Type B pancreatic cell (in vitro differentiated cells): ENCODE results near the gene MAGED4B. TPM values are rescaled to one million over a fixed set of nuclear protein-coding genes. Genes with fewer than 3 reads are reported as not detected.
"Not testable (repeated sequence)": the region's sequence is repeated elsewhere in the genome, so short reads cannot be mapped to it uniquely, and the experiment has no call there.

Experiments used
- DNase-seq: peaks from one replicate; pipeline ENCODE4 v3.0.0; 2021; ENCODE audit warnings: mixed read lengths; ENCODE audit not compliant: unreplicated experiment; ENCODE audit errors: extremely low spot score
- H3K27ac Mint-ChIP-seq: 2 replicates; pipeline ENCODE4 v1.8.0; 2021; ENCODE audit warnings: mild to moderate bottlenecking, mixed read lengths
- H3K27me3 Mint-ChIP-seq: 2 replicates; pipeline ENCODE4 v1.8.0; 2021; ENCODE audit warnings: mixed read lengths
- H3K36me3 Mint-ChIP-seq: 2 replicates; pipeline ENCODE4 v1.8.0; 2021; ENCODE audit warnings: mixed read lengths
- H3K4me1 Mint-ChIP-seq: one replicate; pipeline ENCODE4 v1.8.0; 2021; ENCODE audit warnings: mixed read lengths; ENCODE audit not compliant: unreplicated experiment
- H3K4me3 Mint-ChIP-seq: 2 replicates; pipeline ENCODE4 v1.8.0; 2021; ENCODE audit warnings: mild to moderate bottlenecking, mixed read lengths
- H3K9me3 Mint-ChIP-seq: 2 replicates; pipeline ENCODE4 v1.8.0; 2021; ENCODE audit warnings: mixed read lengths
- long read RNA-seq: library from polyadenylated mRNA; unstranded; transcript quantifications from one replicate; pipeline ENCODE4 v2.0.0, GENCODE V29; 2020
- total RNA-seq: library from RNA; stranded (reverse); gene quantifications from 2 replicates; pipeline ENCODE4 v1.2.1, GENCODE V29; 2021; ENCODE audit warnings: low replicate concordance
- TF ChIP-seq, protein P1 (sequence below): fragments of 200-600 bp; sonication (generic); conservative IDR thresholded peaks from 2 replicates; pipeline ENCODE4 v1.5.0; 2021; ENCODE audit warnings: antibody characterized with exemption, mild to moderate bottlenecking

The MAGED4B gene
- total RNA-seq = 82.9 and 111 TPM in 2 replicates
- long read RNA-seq, transcript MAGED4B-201 (13 exons, 2,578 nt) = major isoform, 8 of 20 reads
- long read RNA-seq, partial matches to known transcripts = 3 of 20 reads
- long read RNA-seq, other reads (novel, unspliced or antisense) = 6 of 20 reads

DNA sequence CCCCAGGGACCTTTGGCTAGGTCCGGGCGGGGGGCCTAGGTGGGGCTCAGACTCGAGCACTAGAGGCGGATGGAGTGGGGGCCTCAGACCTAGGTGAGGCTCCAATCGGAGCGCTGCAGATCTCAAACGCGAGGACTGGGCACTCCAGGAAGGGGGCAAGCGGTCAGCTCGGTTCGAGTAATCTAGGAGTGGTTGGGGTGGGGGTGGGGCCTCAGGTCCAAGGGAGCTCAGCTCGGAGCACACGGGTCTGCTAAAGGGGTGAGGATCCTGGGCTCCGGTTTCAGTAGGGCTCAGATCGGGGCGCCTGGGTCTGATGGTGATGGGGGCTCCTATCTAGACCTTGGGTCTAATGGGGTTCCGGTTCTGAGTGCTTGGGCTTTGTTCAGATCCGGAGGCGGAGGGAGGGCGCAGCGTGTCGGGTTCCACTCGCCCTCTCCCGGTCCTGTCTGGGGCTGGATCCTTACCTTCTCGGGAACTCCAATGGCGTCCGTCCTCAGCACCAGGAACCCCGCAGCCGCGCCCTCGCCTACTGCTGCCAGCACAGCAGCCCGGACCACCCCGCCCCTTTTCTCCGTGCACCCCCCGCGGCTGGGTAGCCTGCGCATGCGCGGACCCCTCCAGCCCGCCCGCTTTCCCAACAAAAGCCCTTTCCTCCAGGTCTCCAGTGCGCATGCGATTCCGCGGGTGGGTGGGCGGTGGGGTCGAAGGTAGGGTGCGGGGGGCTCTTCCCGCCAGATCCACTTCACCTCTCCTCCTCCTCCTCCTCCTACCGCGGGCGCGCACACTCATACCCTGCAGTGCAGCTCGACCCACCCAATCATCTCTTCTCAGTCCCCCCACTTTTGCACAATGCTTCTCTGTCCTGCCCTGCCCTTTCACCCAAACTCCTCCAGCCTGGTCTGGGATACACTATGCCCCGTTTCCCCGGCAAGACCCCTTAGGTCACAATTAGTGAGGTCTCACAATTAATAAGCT lies at the start of gene MAGED4B:
Gene MAGED4B, minus strand, starts transcription at position 518 of the 975 bp plus-strand sequence. CDS start 1,011 bp downstream, outside the sequence.
- not testable (repeated sequence) for H3K9me3 Mint-ChIP-seq, H3K27ac Mint-ChIP-seq, H3K4me1 Mint-ChIP-seq, H3K4me3 Mint-ChIP-seq, H3K27me3 Mint-ChIP-seq, H3K36me3 Mint-ChIP-seq, DNase-seq

DNA sequence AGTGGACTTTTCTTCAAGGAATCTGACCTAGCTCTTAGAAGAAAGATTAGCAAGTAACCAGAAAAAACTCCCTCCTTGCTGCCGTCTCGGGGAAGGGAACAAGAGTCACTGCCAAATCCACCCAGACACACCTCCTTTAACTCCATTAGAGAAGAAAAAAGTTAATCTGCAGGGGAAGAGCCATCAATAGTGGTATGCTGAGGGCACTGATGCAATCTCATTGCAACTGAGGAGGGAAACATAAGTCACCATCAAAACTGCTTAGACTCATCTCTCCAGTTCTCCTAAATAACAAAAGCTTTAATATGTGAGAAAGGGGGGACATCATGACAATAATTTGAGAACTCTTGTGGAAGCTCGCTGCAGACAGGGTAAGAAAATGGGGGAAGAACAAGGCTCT lies 49.3 kb upstream of the MAGED4B start:
- H3K27ac Mint-ChIP-seq = no peak overlapping the region
- no peaks in the 10 kb centered on the region for H3K36me3 Mint-ChIP-seq

GRCh38 chrX:52082578-52082977 lies 13.6 kb upstream of the MAGED4B start:
- H3K4me3 Mint-ChIP-seq = no peak overlapping the region
- H3K9me3 Mint-ChIP-seq = no peaks in the 10 kb centered on the region
- H3K27ac Mint-ChIP-seq = no peak overlapping the region
- TF ChIP-seq, protein P1, sequence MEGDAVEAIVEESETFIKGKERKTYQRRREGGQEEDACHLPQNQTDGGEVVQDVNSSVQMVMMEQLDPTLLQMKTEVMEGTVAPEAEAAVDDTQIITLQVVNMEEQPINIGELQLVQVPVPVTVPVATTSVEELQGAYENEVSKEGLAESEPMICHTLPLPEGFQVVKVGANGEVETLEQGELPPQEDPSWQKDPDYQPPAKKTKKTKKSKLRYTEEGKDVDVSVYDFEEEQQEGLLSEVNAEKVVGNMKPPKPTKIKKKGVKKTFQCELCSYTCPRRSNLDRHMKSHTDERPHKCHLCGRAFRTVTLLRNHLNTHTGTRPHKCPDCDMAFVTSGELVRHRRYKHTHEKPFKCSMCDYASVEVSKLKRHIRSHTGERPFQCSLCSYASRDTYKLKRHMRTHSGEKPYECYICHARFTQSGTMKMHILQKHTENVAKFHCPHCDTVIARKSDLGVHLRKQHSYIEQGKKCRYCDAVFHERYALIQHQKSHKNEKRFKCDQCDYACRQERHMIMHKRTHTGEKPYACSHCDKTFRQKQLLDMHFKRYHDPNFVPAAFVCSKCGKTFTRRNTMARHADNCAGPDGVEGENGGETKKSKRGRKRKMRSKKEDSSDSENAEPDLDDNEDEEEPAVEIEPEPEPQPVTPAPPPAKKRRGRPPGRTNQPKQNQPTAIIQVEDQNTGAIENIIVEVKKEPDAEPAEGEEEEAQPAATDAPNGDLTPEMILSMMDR = no peak
- no peaks in the 10 kb centered on the region for H3K36me3 Mint-ChIP-seq
- no peak for DNase-seq
- H3K4me1 Mint-ChIP-seq = no peaks in the 10 kb centered on the region
- peaks cover 7% of the 10 kb centered on the region for H3K27me3 Mint-ChIP-seq

More for the DNA sequence above, 49.3 kb upstream of the MAGED4B start:
- TF ChIP-seq, protein P1 = no peak
- no peak overlapping the region for H3K4me3 Mint-ChIP-seq
- no peaks in the 10 kb centered on the region for H3K9me3 Mint-ChIP-seq
- no peak for DNase-seq
- no peaks in the 10 kb centered on the region for H3K4me1 Mint-ChIP-seq
- H3K27me3 Mint-ChIP-seq = no peaks in the 10 kb centered on the region

- no peaks in the 10 kb centered on the region for H3K36me3 Mint-ChIP-seq
- H3K27ac Mint-ChIP-seq = no peak overlapping the region
- no peak overlapping the region for H3K4me3 Mint-ChIP-seq
- H3K27me3 Mint-ChIP-seq = peaks cover 7% of the 10 kb centered on the region
- TF ChIP-seq, protein P1 = no peak
- H3K9me3 Mint-ChIP-seq = no peaks in the 10 kb centered on the region
- no peak for DNase-seq
- H3K4me1 Mint-ChIP-seq = no peaks in the 10 kb centered on the region
These were observed 9.1 kb upstream of the MAGED4B start for GRCh38 chrX:52078131-52078530.

DNA sequence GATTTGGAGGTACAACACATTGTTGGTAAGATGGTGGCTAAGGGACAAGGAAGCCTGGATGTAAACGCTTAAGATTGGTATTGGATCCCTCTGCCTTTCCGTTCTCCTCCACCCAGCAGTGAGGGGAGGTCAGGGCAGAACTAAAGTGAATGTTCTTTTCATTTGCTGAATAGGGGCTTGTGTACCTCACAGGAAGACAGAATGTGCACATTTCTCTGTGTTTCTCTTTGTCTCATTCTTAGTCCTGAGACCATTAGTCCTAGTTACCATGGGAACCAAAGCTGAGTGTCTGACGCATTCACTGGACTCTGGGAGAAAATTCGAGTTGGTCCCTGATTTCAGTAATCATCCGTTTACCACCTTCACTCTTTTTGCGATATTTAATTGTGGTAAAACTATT lies 26.7 kb downstream of the MAGED4B start:
- H3K27ac Mint-ChIP-seq, H3K4me3 Mint-ChIP-seq, H3K27me3 Mint-ChIP-seq, DNase-seq, H3K9me3 Mint-ChIP-seq, H3K4me1 Mint-ChIP-seq, H3K36me3 Mint-ChIP-seq: not testable (repeated sequence)

DNA sequence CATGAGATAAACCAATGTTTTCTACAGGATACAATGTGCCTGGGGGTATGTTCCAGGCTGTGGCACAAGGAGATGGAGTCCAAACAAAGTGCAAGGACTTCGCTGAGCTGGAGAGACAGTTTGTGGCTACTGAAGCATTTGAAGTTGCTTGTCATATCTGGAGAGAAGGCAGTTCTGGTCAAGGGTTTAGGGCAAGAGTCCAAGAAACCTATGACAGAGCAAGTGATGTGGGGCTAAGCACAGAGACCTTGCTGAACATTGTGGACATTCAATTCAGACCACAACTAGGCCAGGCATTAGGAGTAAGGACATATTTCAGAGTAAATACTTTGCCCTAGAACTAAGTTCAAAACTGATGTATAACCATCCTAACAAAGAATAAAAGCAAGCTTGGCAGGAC lies 34.8 kb downstream of the MAGED4B start:
- no peak for DNase-seq
- Mint-ChIP-seq H3K27ac (no peak overlapping the region), H3K27me3 (no peaks in the 10 kb centered on the region), H3K9me3 (no peaks in the 10 kb centered on the region), H3K36me3 (no peaks in the 10 kb centered on the region), H3K4me3 (no peak overlapping the region), H3K4me1 (no peaks in the 10 kb centered on the region)
- TF ChIP-seq, protein P1 = no peak
